Omental fat pad (tissue), 4 donors: ENCODE measurements around the gene PLD1. TPM values are rescaled to one million over a fixed set of nuclear protein-coding genes. Genes with fewer than 3 reads are reported as not detected.
A peak's percentile ranks its signal among the peaks of the same experiment; 100 is the strongest.

ENCODE experiments used
- ATAC-seq: fragments of 150-250 bp; one replicate; pipeline ENCODE4 v1.9.1; 2016; ENCODE audit warnings: mild to moderate bottlenecking, moderate library complexity; ENCODE audit not compliant: low FRiP score
- DNase-seq: peaks from one replicate; pipeline ENCODE4 v3.0.0-alpha.2; 2019; ENCODE audit warnings: low spot score
- CTCF ChIP-seq, 3 donors: fragments of 450-650 bp; IDR thresholded peaks; one replicate each; pipeline ENCODE4 v1.5.1; 2016 to 2017; ENCODE audit warnings: antibody characterized with exemption in 3 of 3, mild to moderate bottlenecking in 3 of 3, moderate library complexity in 2 of 3
- total RNA-seq, 4 donors: library from RNA; depleted of rRNA; stranded (reverse); fragments of >200 nt; gene quantifications; one replicate each; pipeline ENCODE4 v1.1.0, GENCODE V29; 2016

Gene PLD1
- total RNA-seq, 4 donors from 2014 or later = 9.7 to 73.3 (median 33.2) TPM

GRCh38 chr3:171661484-171661883, 148.8 kb downstream of the PLD1 start:
- DNase-seq = no peak
- no peak for ATAC-seq
- TF ChIP-seq CTCF (IDR thresholded peaks at IDR 0.05) = no peak

- TF ChIP-seq CTCF (IDR thresholded peaks at IDR 0.05) = no peak
- no peak for DNase-seq
- ATAC-seq = no peak
Measured at GRCh38 chr3:171660188-171660587, 150.1 kb downstream of the PLD1 start.

- TF ChIP-seq CTCF (IDR thresholded peaks at IDR 0.05) = no peak
- no peak for DNase-seq
- no peak for ATAC-seq
Measured at GRCh38 chr3:171658841-171659240, 151.4 kb downstream of the PLD1 start.

- no peak for TF ChIP-seq CTCF (IDR thresholded peaks at IDR 0.05)
- ATAC-seq (peak; percentile 86), DNase-seq (no peak)
Measured at GRCh38 chr3:171654809-171655208, 155.5 kb downstream of the PLD1 start.

GRCh38 chr3:171654326-171654725, 156.0 kb downstream of the PLD1 start:
- no peak for ATAC-seq
- no peak for TF ChIP-seq CTCF (IDR thresholded peaks at IDR 0.05)

GRCh38 chr3:171653701-171654100, 156.6 kb downstream of the PLD1 start:
- TF ChIP-seq CTCF (IDR thresholded peaks at IDR 0.05) = no peak
- ATAC-seq (no peak), DNase-seq (no peak)

More at GRCh38 chr3:171654326-171654725, 156.0 kb downstream of the PLD1 start:
- DNase-seq = no peak

GRCh38 chr3:171652932-171653331, 157.4 kb downstream of the PLD1 start:
- TF ChIP-seq CTCF (IDR thresholded peaks at IDR 0.05) = no peak
- no peak for ATAC-seq
- DNase-seq = no peak
